ENCODE data around the gene PRKCH. TPM values are rescaled to one million over a fixed set of nuclear protein-coding genes. Genes with fewer than 3 reads are reported as not detected.
A peak's percentile ranks its signal among the peaks of the same experiment; 100 is the strongest.

PRKCH gene
- total RNA-seq, 1 donor from 2014 or later, result 101 TPM

DNA sequence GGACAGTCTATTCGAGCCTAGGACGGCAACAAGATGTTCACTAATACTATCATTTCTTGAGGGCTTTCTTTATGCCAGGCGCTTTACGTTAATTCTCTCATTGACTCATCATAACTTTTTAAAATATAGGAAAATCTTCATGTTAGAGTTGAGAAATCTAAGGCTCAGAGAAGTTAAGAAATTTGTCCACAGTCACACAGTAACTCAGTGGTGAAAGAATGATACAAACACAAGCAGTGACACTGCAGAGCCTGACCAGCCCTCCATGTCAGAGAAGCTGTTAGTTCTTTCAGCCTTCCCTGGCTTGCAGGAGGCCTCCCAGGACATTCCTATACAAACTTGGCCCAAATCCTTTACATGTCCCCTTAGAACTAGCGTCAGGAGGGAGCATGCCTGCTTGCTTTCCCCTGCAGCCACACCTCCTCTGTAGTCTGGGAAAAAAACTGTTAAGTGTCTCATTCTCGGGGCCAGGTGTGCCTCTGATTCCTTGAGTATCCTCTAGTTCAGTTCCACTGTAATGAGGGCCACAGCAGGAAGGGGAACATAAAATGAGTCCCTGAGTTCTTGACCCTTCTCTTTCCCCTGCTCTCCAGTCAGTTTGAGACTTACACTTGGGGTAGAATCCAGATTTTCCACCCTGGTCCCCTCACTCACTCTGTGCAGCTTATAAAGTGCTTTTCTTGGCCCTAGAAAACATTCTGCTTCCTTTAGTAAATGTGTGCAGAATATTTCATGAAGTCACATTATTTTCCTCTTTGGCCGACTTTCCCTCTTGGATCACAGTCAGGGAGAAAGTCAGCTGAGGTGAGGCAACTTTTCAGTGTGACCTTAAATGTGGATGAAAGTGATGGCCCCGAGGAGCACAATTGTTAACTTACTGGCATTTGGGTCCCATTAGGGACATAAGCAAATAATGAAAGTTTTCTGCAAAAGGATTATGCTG lies 221.7 kb downstream of the PRKCH start:
- Mint-ChIP-seq H3K4me3 (ENCODE audit: low read depth) (no peak overlapping the region), H3K9me3 (no peaks in the 10 kb centered on the region), H3K27me3 (ENCODE audit: low read depth) (no peaks in the 10 kb centered on the region), H3K36me3 (ENCODE audit: low read depth) (peaks cover 75% of the 10 kb centered on the region), H3K27ac (no peak overlapping the region), H3K4me1 (ENCODE audit: low read depth) (peaks cover 16% of the 10 kb centered on the region)
- intact Hi-C loops (cut with micrococcal nuclease), result no loop called here
- no peak for DNase-seq (ENCODE audit: low spot score)

DNA sequence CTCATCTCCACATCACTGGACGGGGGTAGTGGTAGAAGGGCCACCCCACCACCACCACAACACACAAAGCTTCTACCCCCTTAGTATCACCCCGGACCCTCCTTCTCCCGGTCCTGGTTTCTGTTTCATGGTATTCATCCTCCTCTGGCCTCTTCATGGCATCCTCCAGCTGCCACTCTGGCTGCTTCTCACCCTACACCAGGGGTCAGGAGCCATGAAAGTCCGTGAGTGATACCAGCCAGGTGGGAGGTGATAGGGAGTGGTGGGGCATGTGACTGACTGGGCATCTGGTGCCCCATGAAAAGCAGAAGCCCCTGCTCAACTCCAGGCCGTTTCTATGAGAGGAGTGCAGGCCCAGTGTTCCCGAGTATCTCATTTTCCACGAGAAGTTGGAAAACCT lies 222.6 kb downstream of the PRKCH start:
- H3K27me3 Mint-ChIP-seq (ENCODE audit: low read depth), result no peaks in the 10 kb centered on the region
- H3K36me3 Mint-ChIP-seq (ENCODE audit: low read depth), result peaks cover 77% of the 10 kb centered on the region
- H3K27ac Mint-ChIP-seq, result no peak overlapping the region
- intact Hi-C loops (cut with micrococcal nuclease), result no loop called here
- DNase-seq (ENCODE audit: low spot score), result no peak
- peaks cover 16% of the 10 kb centered on the region for H3K4me1 Mint-ChIP-seq (ENCODE audit: low read depth)
- no peaks in the 10 kb centered on the region for H3K9me3 Mint-ChIP-seq
- H3K4me3 Mint-ChIP-seq (ENCODE audit: low read depth), result no peak overlapping the region

DNA sequence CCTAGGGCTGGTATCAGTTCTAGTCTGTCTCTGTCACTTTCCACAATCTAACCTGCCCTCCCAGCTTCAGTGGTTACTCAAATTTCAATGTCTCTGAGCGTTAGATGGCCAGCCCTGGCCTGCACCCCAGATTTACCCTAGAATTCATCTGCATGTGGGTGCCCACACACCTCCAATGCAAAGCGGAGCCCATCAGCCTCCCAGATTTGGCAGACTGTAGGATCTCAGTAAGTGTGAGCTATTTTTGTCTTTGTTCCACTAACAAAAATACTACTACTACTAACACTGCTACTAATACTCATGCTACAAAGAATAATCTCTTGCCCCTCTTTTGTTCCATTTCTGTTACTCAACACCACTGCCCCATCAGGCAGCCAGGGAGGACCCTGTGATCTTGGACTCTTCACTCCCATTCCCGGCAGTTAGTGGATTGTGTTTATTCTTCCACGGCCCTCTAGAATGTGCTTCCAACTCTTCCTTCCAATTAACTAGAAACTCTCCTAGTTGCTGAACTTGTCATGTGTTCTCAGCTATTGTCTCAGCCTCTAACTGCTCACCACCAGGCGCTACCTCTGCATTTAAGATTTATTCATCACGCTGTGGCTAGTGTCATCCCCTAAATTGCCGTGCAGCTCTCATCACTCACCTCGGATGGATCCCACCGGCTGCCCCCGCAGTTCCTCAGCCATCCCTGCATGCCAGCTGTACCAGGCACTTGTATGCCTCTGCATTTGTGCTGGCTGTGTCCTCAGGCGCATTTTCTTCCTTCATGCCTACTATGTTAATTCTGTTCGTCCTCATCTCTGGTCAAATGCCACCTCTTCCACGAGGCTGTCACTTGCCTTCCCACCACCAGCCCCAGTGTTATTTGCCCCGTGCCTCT lies 223.3 kb downstream of the PRKCH start:
- Mint-ChIP-seq H3K4me1 (ENCODE audit: low read depth) (peaks cover 16% of the 10 kb centered on the region), H3K4me3 (ENCODE audit: low read depth) (no peak overlapping the region), H3K36me3 (ENCODE audit: low read depth) (peaks cover 77% of the 10 kb centered on the region), H3K9me3 (no peaks in the 10 kb centered on the region), H3K27me3 (ENCODE audit: low read depth) (no peaks in the 10 kb centered on the region), H3K27ac (no peak overlapping the region)
- intact Hi-C loops (cut with micrococcal nuclease), result no loop called here
- no peak for DNase-seq (ENCODE audit: low spot score)

GRCh38 chr14:61545726-61546455 lies 224.5 kb downstream of the PRKCH start:
- no peak overlapping the region for H3K4me3 Mint-ChIP-seq (ENCODE audit: low read depth)
- H3K36me3 Mint-ChIP-seq (ENCODE audit: low read depth), result peaks cover 79% of the 10 kb centered on the region
- peaks cover 13% of the 10 kb centered on the region for H3K4me1 Mint-ChIP-seq (ENCODE audit: low read depth)
- no peak overlapping the region for H3K27ac Mint-ChIP-seq
- no peaks in the 10 kb centered on the region for H3K27me3 Mint-ChIP-seq (ENCODE audit: low read depth)
- no peak for DNase-seq (ENCODE audit: low spot score)
- no peaks in the 10 kb centered on the region for H3K9me3 Mint-ChIP-seq
- intact Hi-C loops (cut with micrococcal nuclease), result no loop called here

GRCh38 chr14:61547186-61548069 lies 226.0 kb downstream of the PRKCH start:
- Mint-ChIP-seq H3K4me3 (ENCODE audit: low read depth) (no peak overlapping the region), H3K27ac (no peak overlapping the region), H3K9me3 (no peaks in the 10 kb centered on the region), H3K4me1 (ENCODE audit: low read depth) (peaks cover 19% of the 10 kb centered on the region), H3K36me3 (ENCODE audit: low read depth) (peaks cover 83% of the 10 kb centered on the region), H3K27me3 (ENCODE audit: low read depth) (no peaks in the 10 kb centered on the region)
- no peak for DNase-seq (ENCODE audit: low spot score)
- intact Hi-C loops (cut with micrococcal nuclease), result no loop called here

GRCh38 chr14:61549425-61549824 lies 228.0 kb downstream of the PRKCH start:
- H3K27ac Mint-ChIP-seq, result no peak overlapping the region
- no peaks in the 10 kb centered on the region for H3K27me3 Mint-ChIP-seq (ENCODE audit: low read depth)
- H3K4me1 Mint-ChIP-seq (ENCODE audit: low read depth), result peaks cover 38% of the 10 kb centered on the region
- no peaks in the 10 kb centered on the region for H3K9me3 Mint-ChIP-seq
- H3K4me3 Mint-ChIP-seq (ENCODE audit: low read depth), result no peak overlapping the region
- H3K36me3 Mint-ChIP-seq (ENCODE audit: low read depth), result peaks cover 85% of the 10 kb centered on the region
- intact Hi-C loops (cut with micrococcal nuclease), result no loop called here
- no peak for DNase-seq (ENCODE audit: low spot score)

DNA sequence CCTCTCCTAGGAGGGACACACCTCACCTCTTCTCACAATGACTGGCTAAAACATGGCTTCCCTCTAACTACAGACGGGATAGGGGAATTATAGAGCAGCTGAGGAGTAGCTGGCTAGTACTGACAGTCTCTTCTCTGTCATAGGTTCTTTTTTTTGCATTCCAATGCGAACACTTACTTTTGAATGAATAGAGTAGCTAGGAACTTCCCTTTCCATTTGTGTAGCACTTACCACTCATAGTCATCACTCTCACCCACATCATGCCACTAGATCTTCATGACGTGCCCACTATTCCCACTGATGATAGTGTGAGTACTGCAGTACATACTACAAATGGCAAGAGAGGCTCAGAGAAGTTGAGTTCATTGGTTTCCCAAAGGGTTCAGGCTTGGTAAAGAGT lies 230.0 kb downstream of the PRKCH start:
- intact Hi-C loops (cut with micrococcal nuclease), result no loop called here
- H3K4me1 Mint-ChIP-seq (ENCODE audit: low read depth), result peaks cover 40% of the 10 kb centered on the region

GRCh38 chr14:61552241-61552640 lies 230.9 kb downstream of the PRKCH start:
- Mint-ChIP-seq H3K27ac (peak overlapping the region; percentile 25), H3K4me3 (ENCODE audit: low read depth) (no peak overlapping the region), H3K4me1 (ENCODE audit: low read depth) (peaks cover 42% of the 10 kb centered on the region), H3K9me3 (no peaks in the 10 kb centered on the region), H3K36me3 (ENCODE audit: low read depth) (peaks cover 60% of the 10 kb centered on the region), H3K27me3 (ENCODE audit: low read depth) (no peaks in the 10 kb centered on the region)
- no peak for DNase-seq (ENCODE audit: low spot score)
- intact Hi-C loops (cut with micrococcal nuclease), result no loop called here

More for the DNA sequence above, 230.0 kb downstream of the PRKCH start:
- H3K27me3 Mint-ChIP-seq (ENCODE audit: low read depth), result no peaks in the 10 kb centered on the region
- no peak for DNase-seq (ENCODE audit: low spot score)
- no peak overlapping the region for H3K4me3 Mint-ChIP-seq (ENCODE audit: low read depth)
- peak overlapping the region; percentile 48 for H3K27ac Mint-ChIP-seq
- H3K9me3 Mint-ChIP-seq, result no peaks in the 10 kb centered on the region
- peaks cover 68% of the 10 kb centered on the region for H3K36me3 Mint-ChIP-seq (ENCODE audit: low read depth)

DNA sequence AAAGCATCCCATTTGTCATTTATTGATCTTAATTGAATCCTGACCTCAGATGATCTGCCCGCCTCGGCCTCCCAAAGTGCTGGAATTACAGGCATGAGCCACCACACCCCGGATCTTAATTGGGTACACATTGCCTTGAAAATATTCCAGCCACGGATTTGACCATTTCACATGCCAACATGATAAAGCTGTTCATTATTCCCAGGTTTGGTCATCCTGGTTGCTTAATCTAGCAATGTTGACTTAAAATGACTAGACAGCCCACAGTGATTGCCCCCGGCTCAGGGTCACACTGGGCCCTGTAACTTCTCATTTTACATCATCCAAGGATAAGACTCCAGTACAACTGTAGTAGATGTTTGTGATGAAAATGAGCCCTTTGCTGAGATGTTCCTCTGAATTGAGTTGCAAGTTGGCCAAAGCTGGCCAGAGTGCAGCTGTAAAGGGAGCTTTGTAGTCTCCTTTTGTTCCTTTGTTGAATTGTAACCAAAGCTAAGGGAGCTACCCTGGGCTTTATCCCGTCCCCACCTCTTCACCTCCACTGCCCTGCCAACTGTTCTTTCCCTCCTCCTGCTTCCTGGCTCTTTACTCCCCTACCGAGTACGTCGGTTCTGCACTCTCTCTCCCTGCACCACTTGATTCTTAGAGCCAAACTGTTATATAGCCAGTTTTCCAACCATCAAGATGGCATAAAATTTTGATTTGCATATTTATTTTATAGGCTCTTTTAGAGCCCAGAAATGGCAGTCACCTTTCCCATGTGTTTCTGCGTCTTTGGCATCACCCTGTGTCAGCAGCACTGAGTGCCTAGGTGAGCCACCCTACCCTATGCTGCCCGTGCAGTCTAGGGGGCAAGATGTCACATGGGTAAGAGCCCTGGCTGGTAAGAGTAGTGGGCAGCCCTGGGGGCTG lies 232.6 kb downstream of the PRKCH start:
- peaks cover 42% of the 10 kb centered on the region for H3K4me1 Mint-ChIP-seq (ENCODE audit: low read depth)
- no peaks in the 10 kb centered on the region for H3K27me3 Mint-ChIP-seq (ENCODE audit: low read depth)
- no peaks in the 10 kb centered on the region for H3K9me3 Mint-ChIP-seq
- peaks cover 47% of the 10 kb centered on the region for H3K36me3 Mint-ChIP-seq (ENCODE audit: low read depth)
- intact Hi-C loops (cut with micrococcal nuclease), result no loop called here
- DNase-seq (ENCODE audit: low spot score), result no peak
- H3K4me3 Mint-ChIP-seq (ENCODE audit: low read depth), result no peak overlapping the region
- peak overlapping the region; percentile 38 for H3K27ac Mint-ChIP-seq

DNA sequence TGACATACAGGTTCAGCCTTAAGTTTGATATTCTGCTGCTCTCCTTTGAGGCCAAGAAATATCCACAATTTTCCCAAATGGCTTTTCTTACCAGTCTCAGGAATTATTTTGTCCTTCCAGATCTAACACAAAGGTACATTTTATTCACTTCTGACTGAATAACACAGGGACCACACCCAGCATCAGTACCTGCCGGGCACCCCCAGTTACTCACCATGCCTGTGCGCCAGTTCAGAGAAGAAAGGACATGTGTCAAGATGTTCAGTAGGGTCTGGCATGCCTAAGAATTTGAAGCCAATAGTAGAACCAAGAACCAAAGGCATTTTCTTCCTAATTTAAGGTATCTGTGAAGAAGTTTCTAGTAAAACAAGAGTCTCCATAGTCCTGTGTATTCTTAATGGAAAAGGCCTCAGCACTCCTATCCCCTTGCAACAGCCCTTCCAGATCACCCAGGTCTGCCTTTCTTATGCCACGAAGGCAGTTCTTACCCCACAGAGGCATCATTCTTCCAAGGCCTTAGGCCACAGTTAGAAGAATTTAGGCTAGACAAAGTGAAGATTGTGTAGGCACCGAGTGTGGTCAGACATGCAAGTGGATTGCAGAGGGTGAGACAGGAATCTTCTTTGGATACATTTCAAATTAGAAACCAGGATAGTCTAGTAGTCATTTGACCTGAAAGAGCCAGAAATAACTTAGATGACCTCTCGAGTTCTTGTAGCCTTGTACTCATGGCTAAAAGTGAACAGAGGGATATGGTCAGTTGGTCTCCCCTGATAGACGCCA lies 233.9 kb downstream of the PRKCH start:
- no peaks in the 10 kb centered on the region for H3K9me3 Mint-ChIP-seq
- H3K36me3 Mint-ChIP-seq (ENCODE audit: low read depth), result peaks cover 34% of the 10 kb centered on the region
- H3K4me1 Mint-ChIP-seq (ENCODE audit: low read depth), result peaks cover 42% of the 10 kb centered on the region
- no peak overlapping the region for H3K4me3 Mint-ChIP-seq (ENCODE audit: low read depth)
- no peak overlapping the region for H3K27ac Mint-ChIP-seq
- H3K27me3 Mint-ChIP-seq (ENCODE audit: low read depth), result no peaks in the 10 kb centered on the region
- intact Hi-C loops (cut with micrococcal nuclease), result no loop called here
- DNase-seq (ENCODE audit: low spot score), result no peak
